Loucy (cell line): ENCODE results near the gene UNC50.
A peak's percentile ranks its signal among the peaks of the same experiment; 100 is the strongest.

ENCODE experiments used
- H2AFZ ChIP-seq: fragments of 200-600 bp; sonication (generic); 2 replicates; pipeline ENCODE4 v1.6.0; 2016; ENCODE audit warnings: antibody characterized with exemption, mild to moderate bottlenecking, low read length, moderate library complexity
- H3F3A ChIP-seq: fragments of 200-600 bp; 2 replicates; pipeline ENCODE4 v1.6.0; 2016; ENCODE audit warnings: antibody characterized with exemption, low read depth, mild to moderate bottlenecking
- H3K27me3 ChIP-seq: fragments of 200-600 bp; sonication (generic); 2 replicates; pipeline ENCODE4 v1.6.1; 2014; ENCODE audit warnings: low read length, mild to moderate bottlenecking; ENCODE audit not compliant: insufficient read depth, poor library complexity, severe bottlenecking
- H3K36me3 ChIP-seq: fragments of 200-600 bp; sonication (generic); 2 replicates; pipeline ENCODE4 v1.6.1; 2016; ENCODE audit warnings: low read length; ENCODE audit not compliant: insufficient read depth
- H3K4me1 ChIP-seq: fragments of 200-600 bp; sonication (generic); 2 replicates; pipeline ENCODE4 v1.5.1; 2014; ENCODE audit warnings: low read length, mild to moderate bottlenecking; ENCODE audit not compliant: insufficient read depth, poor library complexity, severe bottlenecking
- H3K4me2 ChIP-seq: fragments of 200-600 bp; sonication (generic); 2 replicates; pipeline ENCODE4 v1.6.0; 2014; ENCODE audit warnings: antibody characterized with exemption, low read length, low read depth, mild to moderate bottlenecking; ENCODE audit not compliant: poor library complexity, severe bottlenecking
- H3K4me3 ChIP-seq: fragments of 200-600 bp; sonication (generic); 2 replicates; pipeline ENCODE4 v1.5.1; 2014; ENCODE audit warnings: low read length, mild to moderate bottlenecking, mixed read lengths; ENCODE audit not compliant: poor library complexity, severe bottlenecking
- H3K79me2 ChIP-seq: fragments of 200-600 bp; sonication (generic); 2 replicates; pipeline ENCODE4 v1.6.1; 2014; ENCODE audit warnings: low read length; ENCODE audit not compliant: insufficient read depth
- H3K9ac ChIP-seq: fragments of 200-600 bp; sonication (generic); 2 replicates; pipeline ENCODE4 v1.6.0; 2014; ENCODE audit warnings: mild to moderate bottlenecking, low read depth, low read length, moderate library complexity; ENCODE audit not compliant: poor library complexity, severe bottlenecking
- H3K9me2 ChIP-seq: fragments of 200-600 bp; sonication (generic); replicated peaks from 2 replicates; pipeline ENCODE4 v1.6.1; 2016; ENCODE audit warnings: low read depth, low read length, mixed read lengths
- H3K9me3 ChIP-seq: fragments of 200-600 bp; sonication (generic); 2 replicates; pipeline ENCODE4 v1.6.1; 2014; ENCODE audit warnings: mild to moderate bottlenecking, antibody characterized with exemption, low read length, low read depth; ENCODE audit not compliant: insufficient read depth
- H4K20me1 ChIP-seq: fragments of 200-600 bp; sonication (generic); 2 replicates; pipeline ENCODE4 v1.6.0; 2014; ENCODE audit warnings: antibody characterized with exemption, low read length, mild to moderate bottlenecking; ENCODE audit not compliant: insufficient read depth, poor library complexity, severe bottlenecking
- CTCF ChIP-seq: fragments of 200-600 bp; sonication (generic); conservative IDR thresholded peaks from 2 replicates; pipeline ENCODE4 v1.5.1; 2014; ENCODE audit warnings: mild to moderate bottlenecking, antibody characterized with exemption, low read length
- EZH2phosphoT487 ChIP-seq: fragments of 200-600 bp; IDR thresholded peaks from 2 replicates; pipeline ENCODE4 v1.6.1; 2018; ENCODE audit warnings: antibody characterized with exemption, mild to moderate bottlenecking, moderate library complexity, borderline replicate concordance

UNC50 gene

GRCh38 chr2:98565941-98566340 is 42.4 kb upstream of the UNC50 start:
- no peak for TF ChIP-seq EZH2phosphoT487
- no peak for TF ChIP-seq CTCF
- no peaks in the 10 kb centered on the region for H3K9me3 ChIP-seq
- H3K36me3 ChIP-seq: peaks cover 41% of the 10 kb centered on the region; the same call in 1 of the 2 replicates

GRCh38 chr2:98568161-98568956 is 40.0 kb upstream of the UNC50 start:
- Histone ChIP-seq H3K36me3 (peaks cover 49% of the 10 kb centered on the region; the same call in 1 of the 2 replicates), H3K4me1 (no peaks in the 10 kb centered on the region), H3K79me2 (no peaks in the 10 kb centered on the region), H3K9ac (no peak overlapping the region), H3K4me2 (no peak overlapping the region), H3K9me2 (no peaks in the 10 kb centered on the region), H3K27me3 (no peaks in the 10 kb centered on the region), H2AFZ (no peak overlapping the region), H3F3A (no peaks in the 10 kb centered on the region), H4K20me1 (no peaks in the 10 kb centered on the region), H3K4me3 (no peak overlapping the region), H3K9me3 (no peaks in the 10 kb centered on the region)
- TF ChIP-seq EZH2phosphoT487: no peak
- TF ChIP-seq CTCF: no peak

More at GRCh38 chr2:98565941-98566340, 42.4 kb upstream of the UNC50 start:
- Histone ChIP-seq H3F3A (no peaks in the 10 kb centered on the region), H3K4me1 (peaks cover 2% of the 10 kb centered on the region), H3K9me2 (no peaks in the 10 kb centered on the region), H3K27me3 (no peaks in the 10 kb centered on the region), H3K4me2 (no peak overlapping the region), H3K9ac (no peak overlapping the region), H3K79me2 (no peaks in the 10 kb centered on the region), H3K4me3 (no peak overlapping the region), H4K20me1 (no peaks in the 10 kb centered on the region), H2AFZ (no peak overlapping the region)

DNA sequence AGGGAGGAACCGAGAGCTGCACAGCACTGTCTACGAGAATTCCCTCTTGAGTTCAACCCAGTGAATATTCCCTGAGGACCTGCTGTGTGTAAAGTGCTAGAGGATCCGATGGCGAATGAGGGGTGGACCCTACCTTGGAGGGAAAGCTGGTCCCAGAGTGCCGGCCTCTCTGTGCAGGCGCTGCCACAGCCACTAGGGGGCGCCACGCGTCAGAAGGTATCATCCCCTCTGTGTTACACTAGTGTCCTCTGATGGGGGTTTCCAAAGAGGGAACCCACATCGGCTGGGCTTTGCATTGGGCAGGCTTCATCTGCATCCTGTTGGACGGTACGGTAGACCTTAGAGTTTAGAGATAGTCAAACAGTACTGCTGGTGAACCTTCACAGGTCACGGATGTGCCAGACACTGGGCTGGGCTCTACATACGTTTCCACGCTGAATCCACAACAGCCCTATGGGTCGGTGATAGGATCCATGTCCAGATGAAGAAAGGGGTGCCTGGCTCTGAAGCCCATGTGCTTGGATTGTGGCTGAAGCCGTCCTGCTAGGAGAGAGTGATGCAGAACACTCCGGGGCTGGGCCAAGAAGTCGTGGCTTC is 39.1 kb upstream of the UNC50 start:
- TF ChIP-seq EZH2phosphoT487 (no peak), CTCF (peak; percentile 98)
- H3K9me2 ChIP-seq: no peaks in the 10 kb centered on the region
- peaks cover 48% of the 10 kb centered on the region; the same call in 1 of the 2 replicates for H3K36me3 ChIP-seq

More for the DNA sequence above, 39.1 kb upstream of the UNC50 start:
- no peaks in the 10 kb centered on the region for H3K4me1 ChIP-seq
- H3K9me3 ChIP-seq: no peaks in the 10 kb centered on the region
- H3K4me3 ChIP-seq: no peak overlapping the region
- no peaks in the 10 kb centered on the region for H3K27me3 ChIP-seq
- H4K20me1 ChIP-seq: no peaks in the 10 kb centered on the region
- H3K4me2 ChIP-seq: no peak overlapping the region
- H3F3A ChIP-seq: no peaks in the 10 kb centered on the region
- no peaks in the 10 kb centered on the region for H3K79me2 ChIP-seq
- H3K9ac ChIP-seq: no peak overlapping the region
- H2AFZ ChIP-seq: no peak overlapping the region
